ENCODE results near the gene FGF5.

GRCh38 chr4:80237992-80238391 is 28.5 kb upstream of the FGF5 start:
- TF ChIP-seq GATA2 (IDR thresholded peaks at IDR 0.05; ENCODE audit: low read depth, low read length) (no peak), GATA3 (IDR thresholded peaks at IDR 0.05; ENCODE audit: low read depth, low read length) (no peak)
